Endothelial cell of hepatic sinusoid (primary cell): ENCODE results near the gene CCT7.

Experiments
- in situ Hi-C: cut with HindIII; loops from 2 replicates; pipeline ENCODE4 v1.10.0; 2017; ENCODE audit warnings: low sequenced_read_pairs

Gene CCT7

DNA sequence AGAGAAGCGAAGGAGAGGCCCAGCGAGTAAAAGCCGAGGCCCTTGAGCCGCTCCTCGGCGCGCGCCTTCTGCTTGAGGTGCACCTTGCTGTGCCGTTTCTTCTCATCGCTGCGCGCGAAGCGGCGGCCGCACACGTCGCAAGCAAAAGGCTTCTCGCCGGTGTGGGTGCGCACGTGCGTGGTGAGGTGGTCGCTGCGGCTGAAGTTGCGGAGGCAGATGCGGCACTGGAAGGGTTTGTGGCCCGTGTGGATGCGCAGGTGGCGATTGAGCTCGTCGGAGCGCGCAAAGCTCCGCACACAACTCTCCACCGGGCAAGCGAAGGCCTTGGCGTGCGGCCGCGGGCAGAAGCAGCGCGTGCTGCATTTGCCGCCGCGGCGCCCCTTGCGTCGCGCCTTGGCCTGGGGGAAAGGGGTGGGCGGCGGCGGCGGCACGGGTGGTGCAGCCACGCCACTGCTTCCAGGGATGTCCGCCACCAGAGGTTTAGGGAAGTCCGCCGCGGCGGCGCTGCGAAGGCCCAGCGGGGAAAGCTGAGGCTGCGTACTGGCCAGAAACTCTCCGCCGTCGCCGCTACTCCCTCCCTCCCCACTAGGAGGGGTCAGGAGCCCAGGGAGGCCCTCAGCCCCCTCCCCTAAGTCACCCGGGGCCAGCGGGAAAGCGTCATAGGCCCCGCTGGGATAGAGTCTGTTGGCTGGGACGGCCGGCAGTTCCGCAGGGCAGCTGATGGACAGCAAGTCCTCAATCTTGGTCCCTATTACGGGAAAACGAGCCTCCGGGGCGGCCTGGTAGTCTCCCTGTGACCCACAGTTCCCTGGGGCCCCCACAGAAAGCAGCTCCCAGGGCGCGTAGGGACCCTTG, 57.6 kb downstream of the CCT7 start:
- in situ Hi-C loops = loop anchor here (5.0 kb wide), 2 partner anchors 49 to 71 kb away; no protein-coding TSS in a partner anchor

DNA sequence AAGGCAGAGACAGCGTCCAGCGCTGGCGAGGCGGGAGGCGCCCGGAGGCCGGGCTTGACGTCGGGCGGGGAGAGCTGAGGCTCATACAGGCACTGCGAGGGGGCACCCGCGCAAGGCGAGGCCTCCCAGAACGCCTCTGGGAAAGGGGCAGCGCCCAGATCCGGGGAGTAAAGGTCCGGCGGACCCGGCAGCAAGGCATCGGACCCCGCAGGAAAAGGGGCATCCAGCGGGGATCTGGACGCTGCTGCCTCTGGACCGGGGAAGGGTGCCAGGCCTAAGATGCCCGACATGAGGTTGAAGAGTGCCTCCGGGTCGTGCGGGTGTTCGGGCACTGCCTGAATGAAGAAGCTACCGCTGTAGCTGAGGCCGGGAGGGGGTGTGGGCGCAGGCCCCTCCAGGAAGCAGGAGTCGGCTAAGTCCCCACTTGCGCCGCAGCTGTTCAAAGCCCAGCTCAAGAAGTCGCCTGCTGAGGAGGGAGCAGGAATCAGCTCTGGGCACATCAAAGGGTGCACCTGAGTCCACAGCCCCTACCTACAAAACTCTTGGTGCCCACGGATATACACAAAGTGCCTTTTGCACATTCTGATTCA, 58.3 kb downstream of the CCT7 start:
- in situ Hi-C loops = loop anchor here (5.0 kb wide), 2 partner anchors 50 to 70 kb away; no protein-coding TSS in a partner anchor

DNA sequence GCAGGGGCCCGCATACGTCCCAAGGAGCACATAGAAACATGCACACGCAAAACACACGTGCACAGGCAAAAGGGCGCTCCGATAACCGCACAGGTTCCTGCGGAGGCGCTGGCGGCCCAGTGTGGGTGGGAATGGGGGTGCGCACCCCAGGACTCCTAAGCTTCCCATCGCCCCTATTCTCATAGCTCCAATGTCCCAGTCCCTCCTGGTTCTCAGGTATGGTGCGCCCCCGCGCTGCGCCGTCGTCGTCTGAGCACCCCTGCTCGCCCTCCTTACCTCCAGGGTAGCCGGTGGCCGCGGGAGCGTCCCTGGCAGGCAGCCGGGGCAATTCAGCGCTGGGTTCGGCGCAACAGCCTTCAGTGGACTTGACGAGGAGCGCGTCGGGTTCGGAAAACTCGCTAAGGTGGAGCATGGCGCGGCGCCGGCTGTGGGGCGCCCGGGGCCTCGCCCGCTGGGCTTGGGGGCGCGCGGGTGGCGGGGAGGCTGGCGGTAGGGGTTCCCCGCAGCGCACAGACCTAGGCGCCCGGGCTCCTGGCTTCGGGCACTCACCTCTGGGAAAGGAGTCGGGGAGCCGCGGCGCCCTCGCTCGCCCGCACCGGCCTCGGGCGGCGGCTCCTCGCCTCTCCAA, 58.9 kb downstream of the CCT7 start:
- in situ Hi-C loops = loop anchor here (5.0 kb wide), 2 partner anchors 51 to 69 kb away; no protein-coding TSS in a partner anchor

- in situ Hi-C loops = loop anchor here (5.0 kb wide), 2 partner anchors 51 to 69 kb away; no protein-coding TSS in a partner anchor
Measured at GRCh38 chr2:73293534-73294171, 59.5 kb downstream of the CCT7 start, which contains the start of gene EGR4. Gene EGR4 (minus strand): TSS chr2:73293548. CDS start chr2:73293317, 231 bp downstream.

GRCh38 chr2:73294239-73294638, 60.1 kb downstream of the CCT7 start:
- in situ Hi-C loops = loop anchor here (5.0 kb wide), 2 partner anchors 52 to 68 kb away; no protein-coding TSS in a partner anchor

DNA sequence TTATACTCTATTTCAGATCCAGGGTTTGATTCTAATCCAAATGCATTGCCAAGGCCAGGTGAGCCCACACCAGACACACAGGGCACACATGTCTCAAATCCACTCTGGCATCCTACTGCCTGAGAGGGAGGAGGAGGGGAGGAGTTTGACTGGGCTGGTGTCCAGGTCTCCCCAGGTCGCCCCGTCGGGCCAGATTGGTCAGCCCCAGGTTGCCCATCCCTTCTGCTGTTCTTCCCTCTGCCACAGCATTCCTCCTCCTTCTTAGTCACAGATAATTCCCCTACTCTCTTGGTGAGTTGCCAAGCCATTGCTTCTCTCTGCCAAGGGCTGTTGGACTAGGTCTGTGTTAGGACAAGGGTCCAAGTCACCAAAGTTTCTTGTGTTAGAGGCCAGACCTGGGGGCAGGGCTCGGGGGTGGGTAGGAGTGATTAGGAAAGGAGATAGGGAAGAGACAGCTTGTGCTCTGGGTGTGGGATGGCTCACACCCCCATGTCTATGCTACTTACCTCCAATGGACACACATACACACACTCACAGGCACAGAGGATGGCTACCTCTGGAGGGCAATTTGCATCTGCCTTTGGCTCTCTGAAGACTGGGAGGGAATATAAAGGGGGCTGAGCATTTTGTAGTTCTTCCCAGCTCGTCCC, 61.8 kb downstream of the CCT7 start:
- in situ Hi-C loops = no loop called here

DNA sequence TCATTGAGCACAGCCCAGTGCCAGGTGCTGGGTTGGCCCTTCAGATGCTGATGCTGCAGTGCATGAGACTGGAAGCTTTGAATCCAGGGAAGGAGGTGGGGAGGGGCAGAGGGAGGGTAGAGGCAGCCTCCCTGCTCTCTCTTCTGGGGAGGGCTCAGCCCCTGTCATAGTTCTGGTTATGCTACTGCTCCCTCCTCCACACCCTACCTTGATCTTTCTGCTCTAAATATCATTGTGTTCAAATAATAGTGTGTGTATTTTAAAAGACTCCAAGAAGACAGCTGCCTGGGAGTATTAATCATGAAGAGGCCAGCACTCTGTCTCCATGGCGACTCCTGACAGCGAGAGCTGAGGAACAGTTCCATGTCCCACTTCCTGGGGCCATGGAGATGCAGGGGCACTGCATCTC, 63.0 kb downstream of the CCT7 start:
- in situ Hi-C loops = no loop called here

GRCh38 chr2:73297586-73297985, 63.5 kb downstream of the CCT7 start:
- in situ Hi-C loops = no loop called here

GRCh38 chr2:73300926-73301325, 66.8 kb downstream of the CCT7 start:
- in situ Hi-C loops = no loop called here

GRCh38 chr2:73301636-73302035, 67.5 kb downstream of the CCT7 start:
- in situ Hi-C loops = no loop called here
